Measurements from ENCODE around the gene FTO.

Gene FTO

DNA sequence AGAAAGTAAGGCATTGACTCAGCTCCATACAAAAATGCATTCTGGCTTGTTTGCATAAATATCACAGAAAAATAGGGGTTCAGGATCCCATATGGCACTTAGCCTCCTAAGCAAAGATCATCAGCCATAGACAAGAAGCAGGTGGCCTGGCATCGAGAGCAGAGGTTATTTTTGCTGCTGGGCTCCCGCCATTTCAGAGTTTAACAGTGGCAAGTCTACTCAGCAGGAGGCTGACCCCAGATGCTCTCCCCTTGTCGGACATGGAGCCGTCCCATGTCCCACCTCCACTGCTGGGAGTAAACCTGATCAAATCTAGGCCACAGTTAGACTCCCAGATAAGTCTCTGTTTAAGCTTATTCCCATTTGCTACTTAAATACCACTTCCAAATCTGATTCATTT lies 269.1 kb downstream of the FTO start:
- no peak for DNase-seq

DNA sequence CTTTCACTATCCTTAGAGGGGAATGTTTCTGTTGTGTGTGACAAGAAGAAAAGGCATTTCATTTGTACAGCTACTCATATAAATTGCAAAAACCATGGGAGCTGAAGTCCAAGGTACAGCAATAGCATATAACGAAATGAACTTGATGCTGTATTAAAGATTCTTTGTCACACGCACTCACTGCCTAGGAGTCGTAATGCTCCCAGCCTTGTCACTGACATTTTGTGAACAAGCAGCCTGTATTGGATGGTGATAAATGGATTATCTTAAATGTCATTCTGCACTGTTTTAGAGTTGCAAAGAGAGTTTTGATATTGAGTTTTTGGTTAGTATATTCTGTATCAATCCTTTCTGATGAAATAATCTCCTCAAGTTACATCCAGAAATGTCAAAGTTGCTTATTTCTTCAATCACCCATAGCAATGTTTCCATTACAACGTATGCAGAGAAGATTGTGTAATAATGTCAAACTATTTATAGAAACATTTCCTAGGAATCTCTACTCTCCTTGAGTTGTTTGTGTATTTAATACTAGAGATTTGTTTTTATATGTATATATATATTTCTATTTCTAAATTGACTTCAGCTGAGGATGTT lies 270.6 kb downstream of the FTO start:
- DNase-seq: no peak

DNA sequence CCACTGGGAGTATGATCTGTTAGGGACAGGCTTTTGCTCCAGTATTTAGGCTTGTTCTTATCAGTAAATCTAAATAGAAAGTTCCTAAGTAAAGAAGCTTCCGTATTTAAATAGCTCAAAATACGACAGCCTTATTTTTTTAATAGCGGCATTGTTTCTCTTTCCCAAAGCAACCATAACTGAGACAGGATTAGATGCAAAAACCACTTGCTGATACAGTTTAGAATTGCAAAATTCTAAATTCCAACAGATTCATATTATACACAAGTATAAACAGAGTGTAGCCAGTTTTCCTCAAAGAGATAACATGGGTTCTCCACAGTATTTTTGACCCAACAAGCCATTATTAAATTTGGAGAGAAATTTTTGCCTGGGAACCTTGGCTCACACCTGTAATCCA lies 276.7 kb downstream of the FTO start:
- DNase-seq: no peak

DNA sequence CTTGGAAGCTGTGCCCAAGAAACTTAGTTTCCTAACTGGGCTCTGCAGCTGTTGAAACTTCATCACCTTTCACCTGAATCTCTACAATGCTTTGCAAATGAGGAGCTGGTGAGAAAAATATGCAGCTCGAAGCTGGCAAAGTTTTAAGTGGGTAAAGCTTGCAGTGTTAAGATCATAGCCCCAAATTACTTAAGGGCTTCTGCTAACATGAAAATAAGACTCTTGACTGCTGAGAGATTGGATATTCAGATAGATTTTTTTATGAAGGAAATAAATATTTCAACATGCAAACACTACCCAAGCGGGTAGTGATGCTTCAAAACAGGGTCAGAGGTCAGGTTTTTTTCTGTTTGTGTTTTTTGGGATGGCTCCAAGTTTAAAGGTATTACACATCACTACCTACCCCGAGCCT lies 278.7 kb downstream of the FTO start:
- DNase-seq: no peak

DNA sequence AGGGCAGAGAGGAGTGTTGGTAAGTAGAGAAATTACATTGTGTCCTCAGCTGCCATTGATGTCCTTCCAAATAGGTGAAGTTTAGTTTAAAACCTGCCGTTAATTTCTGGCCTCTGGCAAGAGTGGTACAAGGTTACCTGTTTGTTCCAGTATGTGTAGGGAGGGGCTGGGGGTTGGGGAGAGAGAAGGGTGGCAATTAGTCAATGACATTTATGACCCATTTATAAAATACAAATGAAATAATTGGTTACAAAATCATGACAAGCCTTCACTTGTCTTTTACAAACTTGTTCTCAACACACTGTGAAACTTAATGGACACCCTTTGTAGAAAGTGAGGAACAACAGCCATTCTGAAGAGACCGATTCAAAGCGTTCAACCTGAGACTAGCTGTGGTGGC lies 281.0 kb downstream of the FTO start:
- peak; percentile 97 for DNase-seq

DNA sequence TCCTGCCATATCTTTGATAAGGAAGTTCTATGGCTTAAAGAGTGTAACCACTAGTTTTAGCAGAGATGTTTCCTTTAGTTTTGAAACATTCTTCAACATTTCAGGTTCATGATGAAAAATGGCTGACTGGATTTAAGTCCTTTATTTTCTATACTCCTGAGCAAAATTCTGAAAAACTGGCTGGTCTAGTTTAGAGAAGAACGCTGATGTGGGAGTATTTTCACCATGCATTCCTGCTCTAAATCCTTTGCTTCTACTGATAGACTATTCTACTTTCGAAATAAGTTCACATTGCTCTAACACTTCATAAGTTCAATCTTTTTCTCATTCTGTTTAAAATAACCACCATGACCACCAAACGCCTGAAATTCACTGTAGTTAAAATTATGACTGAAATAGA lies 281.9 kb downstream of the FTO start:
- no peak for DNase-seq

DNA sequence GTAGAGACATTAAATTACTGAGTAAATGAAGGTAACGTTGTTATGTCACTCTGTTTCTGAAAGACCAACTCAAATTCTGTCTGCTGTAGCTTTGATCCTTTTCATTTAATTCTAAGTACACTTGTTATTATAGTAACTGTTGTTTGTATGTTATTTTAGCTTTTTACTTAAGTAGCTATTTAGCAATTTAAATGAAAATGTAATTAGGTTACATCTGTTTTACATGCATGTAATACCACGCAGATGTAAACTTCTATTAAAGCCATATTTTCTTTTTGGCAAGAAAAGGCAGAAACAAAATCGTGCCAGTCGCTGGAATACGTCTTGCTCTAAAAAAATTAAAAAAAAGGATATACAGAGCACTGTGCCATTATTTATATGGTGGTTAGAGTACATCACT lies 282.8 kb downstream of the FTO start:
- no peak for DNase-seq

DNA sequence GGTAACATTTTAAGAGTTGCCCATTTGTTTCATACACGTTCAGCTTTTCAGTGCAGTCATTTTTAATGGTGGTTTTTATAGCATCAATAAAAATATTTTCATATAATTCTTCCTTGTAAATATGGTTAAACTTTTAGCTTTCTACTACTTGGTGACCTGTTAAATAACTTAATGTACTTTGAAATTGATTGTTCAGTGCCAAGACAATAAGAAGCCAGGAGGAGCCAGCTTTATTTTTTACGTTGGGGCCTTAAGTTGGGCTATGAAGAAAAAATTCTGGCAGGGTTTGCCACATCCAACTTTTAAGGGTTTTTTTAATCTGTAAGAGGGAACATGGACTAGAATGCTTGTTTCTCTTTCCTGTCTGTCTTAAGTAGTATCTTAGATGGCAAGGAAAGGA lies 284.2 kb downstream of the FTO start:
- no peak for DNase-seq

DNA sequence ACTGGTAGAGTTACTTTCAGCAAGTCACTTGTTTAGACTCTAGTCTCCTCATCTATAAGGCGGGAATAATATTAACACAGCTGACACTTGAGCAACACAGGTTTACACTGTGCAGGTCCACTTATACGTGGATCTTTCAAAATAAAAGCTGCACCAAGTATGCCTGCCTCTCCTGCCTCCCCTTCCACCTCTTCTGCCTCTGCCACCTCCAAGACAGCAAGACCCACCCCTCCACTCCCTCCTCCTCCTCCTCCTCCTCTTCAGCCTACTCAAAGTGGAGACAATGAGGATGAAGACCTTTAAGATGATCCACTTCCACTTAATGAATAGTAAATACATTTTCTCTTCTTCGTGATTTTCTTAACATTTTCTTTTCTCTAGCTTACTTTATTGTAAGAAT lies 285.6 kb downstream of the FTO start:
- no peak for DNase-seq

DNA sequence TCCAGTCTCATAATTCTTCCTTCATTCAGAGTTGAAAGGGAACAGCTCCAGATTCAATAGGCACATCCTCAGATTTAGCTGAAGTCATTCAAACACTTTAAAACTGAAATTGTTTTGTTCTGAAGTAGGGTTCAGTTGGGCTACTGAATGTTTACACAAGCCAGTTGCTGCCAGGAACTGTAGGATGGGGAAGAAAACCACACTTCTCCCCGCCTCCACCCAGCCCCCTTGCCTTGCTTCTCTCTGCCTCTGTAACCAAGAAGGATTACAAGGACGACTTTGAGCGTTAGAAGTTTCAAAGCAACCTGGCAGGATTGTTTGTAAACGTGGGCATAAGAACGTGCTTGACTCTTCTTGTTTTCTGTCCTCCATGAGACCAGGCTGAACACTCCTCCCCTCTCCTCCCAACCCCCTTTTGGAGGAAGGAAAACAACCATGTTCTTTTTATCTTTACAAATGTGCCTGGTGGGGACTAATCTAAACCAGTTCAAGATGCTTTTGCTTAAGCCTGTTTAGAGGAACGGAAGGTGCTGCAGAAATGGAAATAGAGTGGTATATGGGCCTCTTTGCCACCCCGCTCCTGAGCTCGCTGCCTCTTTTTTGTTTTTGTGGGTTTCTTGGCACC lies 287.9 kb downstream of the FTO start:
- DNase-seq: peak; percentile 70

DNA sequence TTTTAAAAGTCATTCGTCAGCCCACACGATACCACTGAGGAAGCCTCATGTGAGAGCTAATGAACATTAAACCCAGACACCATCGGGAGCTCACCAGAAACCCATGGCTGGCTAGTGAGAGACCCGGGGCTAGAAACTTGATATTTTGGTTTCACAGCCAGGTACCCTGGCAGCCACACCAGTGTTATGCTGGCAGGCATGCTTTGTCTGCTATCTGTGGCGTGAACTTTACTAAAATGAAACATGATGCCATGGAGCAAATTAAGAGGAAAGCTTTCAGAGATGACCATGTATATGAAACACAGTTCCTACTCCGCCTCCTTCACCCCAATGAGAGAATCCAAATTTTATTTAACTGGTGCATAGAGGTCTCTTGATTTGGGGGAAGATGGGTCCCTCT lies 291.4 kb downstream of the FTO start:
- DNase-seq: no peak

DNA sequence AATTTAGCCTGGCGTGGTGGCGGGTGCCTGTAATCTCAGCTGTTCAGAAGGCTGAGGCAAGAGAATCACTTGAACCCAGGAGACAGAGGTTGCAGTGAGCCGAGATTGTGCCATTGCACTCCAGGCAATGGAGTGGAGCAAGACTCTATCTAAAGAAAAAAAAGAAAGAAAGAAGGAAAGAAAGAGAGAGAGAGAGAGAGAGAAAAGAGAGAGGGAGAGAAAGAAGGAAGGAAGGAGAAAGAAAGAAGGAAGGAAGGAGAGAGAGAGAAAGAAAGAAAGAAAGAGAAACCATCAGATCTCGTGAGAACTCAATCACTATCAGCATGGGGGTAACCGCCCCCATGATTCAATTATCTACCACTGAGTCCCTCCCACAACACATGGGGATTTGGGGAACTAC lies 293.0 kb downstream of the FTO start:
- DNase-seq: no peak

DNA sequence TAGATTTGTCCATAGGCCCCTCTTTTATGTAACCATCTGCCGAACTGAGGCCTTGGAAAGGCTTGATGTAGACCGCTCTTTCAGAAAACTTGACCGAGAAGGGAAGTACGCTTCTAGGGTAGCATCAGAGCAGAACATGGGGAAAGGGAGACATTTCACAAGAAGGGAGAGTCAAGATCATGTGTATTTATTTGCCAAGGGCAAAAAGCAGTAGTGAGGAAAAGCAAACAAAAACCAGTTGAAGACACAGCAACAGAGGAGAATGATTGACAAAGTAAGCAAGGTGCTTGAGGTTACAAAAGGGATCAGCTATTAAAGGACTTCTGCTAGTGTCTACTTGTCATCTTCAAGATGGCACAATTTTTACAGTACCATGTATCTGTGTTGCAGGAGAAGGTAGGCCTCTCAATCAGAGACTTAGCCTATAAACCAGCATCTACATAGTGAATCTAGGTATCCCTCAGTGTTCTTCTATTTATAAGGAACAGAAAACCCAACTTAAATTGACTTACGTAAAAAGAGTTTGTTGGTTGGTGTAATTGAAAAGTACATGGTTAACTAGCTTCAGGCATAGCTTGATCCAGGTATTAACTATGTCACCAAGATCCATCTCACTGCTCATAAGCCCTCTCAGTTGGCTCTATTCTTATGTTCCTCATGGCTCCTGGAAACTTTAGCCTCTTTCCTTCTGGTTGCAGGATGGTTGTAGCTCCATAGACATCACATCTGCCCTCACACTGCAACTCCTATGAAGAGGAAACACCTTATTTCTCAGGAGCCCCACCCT lies 294.3 kb downstream of the FTO start:
- no peak for DNase-seq

DNA sequence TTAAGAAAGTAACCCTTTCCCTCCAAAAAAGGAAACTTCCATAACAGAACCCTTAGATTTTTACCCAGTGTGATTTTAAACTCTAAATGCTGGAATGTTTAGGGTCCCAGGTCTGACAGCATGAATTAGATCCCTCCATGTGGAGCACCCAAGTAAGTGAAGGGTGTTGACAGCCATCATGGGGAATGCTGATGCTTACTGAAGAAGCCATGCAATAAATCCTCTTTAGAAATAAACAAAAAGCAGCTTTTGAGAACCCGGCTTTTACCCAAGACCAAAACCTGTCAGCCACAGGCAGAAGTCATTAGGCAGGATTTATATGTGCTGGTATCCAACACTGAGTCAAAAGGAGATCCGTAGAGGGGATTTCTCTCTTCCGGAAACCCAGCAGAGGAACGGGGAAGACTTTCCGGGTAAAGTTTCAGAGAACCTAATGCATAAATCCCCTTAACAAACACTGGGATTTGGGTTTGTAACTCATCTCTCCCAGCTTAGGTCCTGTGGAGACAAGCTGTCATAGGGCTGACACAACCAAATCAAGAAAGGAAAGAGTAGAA lies 295.1 kb downstream of the FTO start:
- no peak for DNase-seq

DNA sequence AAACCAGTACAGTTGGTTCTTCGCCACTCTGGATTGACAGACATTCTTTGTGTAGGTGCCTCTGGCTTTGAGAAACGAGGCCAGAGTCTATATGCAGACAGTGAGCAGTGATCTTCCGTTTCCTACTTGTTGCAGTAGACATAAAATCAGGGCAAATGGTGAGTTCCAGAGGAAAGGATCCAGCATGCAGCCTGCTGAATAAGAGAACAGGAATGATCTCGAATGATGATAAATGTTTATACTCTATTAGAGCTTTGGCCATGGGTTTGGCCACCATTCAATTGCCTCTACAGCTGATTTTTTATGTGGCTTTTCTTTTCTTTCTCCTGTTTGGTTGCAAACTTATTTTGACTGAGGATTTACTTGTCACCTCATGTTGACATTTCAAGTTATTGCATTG lies 295.9 kb downstream of the FTO start:
- DNase-seq: no peak

DNA sequence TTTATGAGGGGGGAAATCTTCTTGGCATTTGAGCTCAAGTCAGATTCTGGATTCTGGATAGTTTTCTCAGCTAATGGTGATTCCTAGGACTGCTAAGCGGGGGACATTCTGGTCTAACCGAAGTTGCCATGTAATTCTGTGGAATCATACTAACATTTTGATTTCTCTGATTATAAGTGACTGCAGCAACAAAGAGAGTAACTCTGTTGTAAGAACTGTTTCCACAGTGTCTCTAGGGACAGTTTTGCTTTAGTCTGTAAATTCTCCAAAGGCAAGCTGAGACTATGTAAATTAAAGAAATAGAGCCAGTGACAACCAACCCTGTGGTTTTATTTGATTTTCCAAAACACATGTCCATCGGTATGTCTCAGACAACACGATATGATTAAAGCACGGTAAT lies 296.4 kb downstream of the FTO start:
- no peak for DNase-seq

DNA sequence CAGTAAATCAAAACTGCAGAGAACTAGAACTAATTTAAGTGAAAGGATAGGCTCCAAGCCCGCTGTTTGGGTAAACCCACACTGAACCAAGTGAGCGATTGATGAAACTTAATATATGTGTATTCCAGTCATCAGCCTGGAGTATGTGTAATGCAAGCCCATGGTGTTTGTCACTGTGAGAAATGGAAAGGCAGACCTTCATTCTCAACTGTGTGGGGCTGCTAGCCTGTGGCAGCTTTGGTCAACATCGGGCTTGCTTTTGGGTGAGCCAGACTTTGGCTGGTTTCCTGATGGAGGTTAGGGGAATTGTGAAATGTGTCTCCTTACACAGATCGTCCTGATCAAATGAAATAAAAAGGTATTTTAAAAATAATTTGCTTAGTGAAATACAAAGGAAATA lies 302.7 kb downstream of the FTO start:
- DNase-seq: no peak

DNA sequence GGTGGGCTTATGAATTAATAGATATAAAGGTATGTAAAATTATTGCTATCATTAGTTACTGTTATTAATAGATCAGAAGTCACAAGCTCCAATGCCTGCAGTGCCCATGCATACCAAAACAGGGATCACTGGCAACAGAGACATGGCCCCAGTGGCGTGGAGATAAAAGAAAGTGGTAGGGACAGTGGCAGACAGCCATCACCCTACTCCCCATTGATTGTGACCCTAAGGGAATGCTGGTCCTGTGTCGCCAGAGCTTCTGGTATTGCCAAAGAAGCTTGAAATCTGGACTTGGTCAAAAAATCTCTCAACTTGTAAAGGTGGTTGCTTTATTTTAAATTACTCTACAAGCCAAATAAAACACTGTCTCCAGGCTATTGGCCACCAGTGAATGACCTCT lies 303.5 kb downstream of the FTO start:
- DNase-seq: no peak

DNA sequence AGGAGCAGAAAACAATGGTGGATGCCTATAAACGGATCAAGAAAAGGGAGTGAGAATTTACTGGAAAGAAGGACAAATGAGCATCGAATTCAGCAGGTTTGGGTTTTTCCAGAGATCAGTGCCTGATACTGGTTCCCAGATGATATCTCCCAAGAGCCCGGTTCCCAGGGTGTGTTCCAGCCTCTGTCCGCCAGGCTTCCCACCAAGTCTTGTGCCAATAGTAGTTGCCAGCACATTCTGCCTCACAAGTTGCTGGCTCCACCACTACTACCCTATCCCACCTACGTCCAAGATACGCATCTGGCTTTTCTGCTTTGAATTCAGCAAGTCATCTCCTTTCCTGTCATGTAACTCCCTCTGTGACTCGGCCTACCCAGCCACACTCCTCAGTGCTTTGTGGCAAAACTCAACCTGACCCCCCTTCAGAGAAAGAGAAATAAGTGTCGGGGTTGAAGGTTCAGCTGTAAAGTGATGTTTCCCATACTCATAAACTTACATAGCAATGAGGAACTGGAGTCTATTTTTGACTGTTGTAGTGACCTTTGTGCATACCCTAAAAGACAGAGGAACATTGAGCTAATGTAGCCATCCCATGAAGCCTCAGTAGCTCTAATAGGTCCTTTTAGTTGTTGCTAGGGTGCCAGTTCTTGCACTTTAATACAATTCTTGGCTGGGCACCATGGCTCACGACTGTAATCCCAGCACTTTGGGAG lies 305.7 kb downstream of the FTO start:
- DNase-seq: no peak

DNA sequence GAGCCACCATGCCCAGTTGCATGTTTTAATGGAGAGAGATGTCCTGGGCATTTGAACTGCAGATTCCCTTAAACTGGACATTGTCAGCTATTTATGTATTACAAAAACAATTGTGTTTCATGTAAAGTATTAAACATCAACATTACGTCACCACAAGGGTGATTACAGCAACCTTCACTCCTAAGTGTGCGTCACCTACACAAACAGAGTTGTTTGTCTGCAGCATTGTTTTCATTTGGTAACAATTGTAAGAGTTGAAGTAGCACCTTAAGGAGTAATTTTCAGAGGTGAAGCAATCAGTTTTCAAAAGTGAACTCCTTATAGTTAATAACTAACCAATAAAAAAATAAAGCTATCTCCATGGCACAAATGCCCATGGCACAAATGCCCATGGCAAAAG lies 311.2 kb downstream of the FTO start:
- DNase-seq: no peak

DNA sequence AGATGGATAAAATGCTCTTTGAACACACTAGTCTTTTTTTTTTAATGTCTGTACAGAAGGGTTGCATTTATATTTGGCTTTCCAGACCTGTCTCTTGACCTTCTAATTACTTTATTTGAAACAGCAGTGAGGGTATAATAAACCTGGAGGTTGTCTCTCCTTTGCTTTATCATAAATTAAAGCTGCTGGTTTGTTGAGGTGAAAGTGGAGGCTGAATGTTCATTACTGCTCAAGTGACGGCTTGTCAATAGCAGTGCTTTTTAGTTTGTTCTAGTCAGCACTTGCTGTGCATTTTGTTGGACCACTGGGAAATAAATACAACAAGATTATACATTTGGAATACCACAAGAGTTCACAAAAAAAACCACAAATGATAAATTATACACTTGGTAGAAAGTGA lies 318.4 kb downstream of the FTO start:
- no peak for DNase-seq

DNA sequence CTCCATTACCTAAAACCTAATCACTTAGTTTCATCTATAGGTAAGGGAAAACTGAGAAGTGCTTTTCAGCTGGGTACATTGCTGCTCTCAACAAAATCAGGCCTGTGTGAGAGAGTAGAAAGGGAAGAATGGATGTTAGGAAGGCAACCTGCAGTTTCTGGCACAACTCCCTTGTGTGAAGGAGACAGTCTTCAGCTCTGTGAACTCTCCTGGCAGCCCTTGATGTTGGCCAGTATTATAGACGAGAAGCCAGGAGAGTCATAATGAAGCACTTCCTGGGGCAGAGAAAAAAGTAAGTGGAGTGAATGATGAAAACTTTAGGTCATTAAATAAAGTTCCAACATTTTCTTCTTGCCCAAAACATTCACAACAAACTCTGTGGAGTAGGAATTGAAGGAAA lies 322.5 kb downstream of the FTO start:
- DNase-seq: no peak

DNA sequence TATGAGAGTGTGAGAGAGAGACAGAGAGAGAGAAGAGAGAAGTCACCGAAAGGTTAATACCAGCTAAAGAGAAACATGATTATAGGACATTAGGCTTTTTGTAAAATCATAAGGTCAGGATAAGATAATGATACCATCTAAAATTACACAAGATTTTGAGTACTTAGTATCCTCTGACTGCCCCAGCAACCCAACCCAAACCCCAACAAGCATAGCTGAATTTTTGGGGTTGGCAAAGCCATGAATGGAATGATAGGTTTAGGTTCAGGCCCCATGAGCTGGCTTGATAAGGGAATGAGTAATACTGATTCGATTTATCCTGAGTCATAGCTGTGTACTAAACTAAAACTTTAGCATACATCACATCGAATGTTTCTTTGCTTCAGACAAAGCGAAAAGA lies 323.1 kb downstream of the FTO start:
- no peak for DNase-seq

DNA sequence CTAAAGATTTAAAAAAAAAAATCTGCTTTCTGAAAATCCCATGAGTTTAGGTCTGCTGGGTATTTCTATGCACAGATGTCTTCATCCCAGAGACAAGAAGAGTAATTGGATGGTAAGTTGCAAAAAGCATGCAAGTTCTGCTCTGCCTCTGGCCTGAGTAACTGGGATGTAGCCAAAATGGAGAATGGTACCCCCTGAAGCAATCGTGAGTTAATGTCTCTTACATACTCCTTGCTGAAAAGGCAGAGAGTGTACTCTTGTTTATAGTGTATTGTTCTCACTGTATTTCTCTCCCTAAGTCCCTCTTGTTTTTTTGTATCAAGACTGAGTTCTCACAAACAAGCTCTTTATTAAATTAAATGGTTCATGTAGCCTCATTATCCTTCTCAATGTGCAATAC lies 323.6 kb downstream of the FTO start:
- DNase-seq: no peak

All from NCI-H1105 treated with DMSO at 0.1 percent for 48 hours (cell line).